DMS53 (cell line): ENCODE data around the gene PDE12.
"Not testable (repeated sequence)": the region's sequence is repeated elsewhere in the genome, so short reads cannot be mapped to it uniquely, and the experiment has no call there.

Source experiments
- DNase-seq: peaks from one replicate; lab custom pipeline; 2025; lab: John Stamatoyannopoulos, UW

Gene PDE12

GRCh38 chr3:57583544-57583943 is 27.5 kb downstream of the PDE12 start:
- DNase-seq, result no peak

DNA sequence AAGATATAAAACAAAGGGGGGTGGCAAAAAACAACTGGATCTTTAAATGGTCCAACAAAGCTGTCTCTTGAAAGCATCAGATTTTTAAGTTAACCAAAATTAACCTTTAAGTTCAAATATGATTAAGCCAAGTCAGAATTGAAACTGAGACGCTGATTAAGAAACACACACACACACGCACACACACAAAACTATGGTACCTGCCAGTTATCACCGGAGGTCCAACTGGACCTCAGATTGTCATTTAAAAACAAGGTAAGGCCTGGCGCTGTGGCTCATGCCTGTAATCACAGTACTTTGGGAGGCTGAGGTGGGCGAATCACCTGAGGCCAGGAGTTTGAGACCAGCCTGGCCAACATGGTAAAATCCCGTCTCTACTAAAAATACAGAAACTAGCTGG is 30.7 kb downstream of the PDE12 start:
- no peak for DNase-seq

GRCh38 chr3:57587905-57588304 is 31.8 kb downstream of the PDE12 start:
- DNase-seq, result no peak

- DNase-seq, result no peak
Observed at GRCh38 chr3:57592306-57592705, 36.2 kb downstream of the PDE12 start.

DNA sequence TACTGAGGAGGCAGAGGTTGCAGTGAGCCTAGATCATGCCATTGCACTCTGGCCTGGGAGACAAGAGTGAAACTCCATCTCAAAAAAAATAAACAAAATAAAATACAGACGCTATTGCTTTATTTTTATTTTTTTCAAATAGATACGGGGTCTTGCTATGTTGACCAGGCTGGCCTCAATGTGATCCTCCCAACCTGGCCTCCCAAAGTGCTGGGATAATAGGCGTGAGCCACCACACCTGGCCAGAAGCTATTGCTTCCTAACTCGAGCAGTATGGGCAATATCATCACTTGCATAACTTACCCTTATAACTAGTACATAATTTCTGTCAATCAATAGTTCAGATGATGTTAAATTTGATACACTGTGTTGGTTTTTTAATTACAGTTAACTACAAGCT is 38.1 kb downstream of the PDE12 start:
- no peak for DNase-seq

GRCh38 chr3:57594576-57594975 is 38.5 kb downstream of the PDE12 start:
- DNase-seq, result no peak

GRCh38 chr3:57596495-57597126 is 40.5 kb downstream of the PDE12 start:
- DNase-seq, result peak; percentile 59

DNA sequence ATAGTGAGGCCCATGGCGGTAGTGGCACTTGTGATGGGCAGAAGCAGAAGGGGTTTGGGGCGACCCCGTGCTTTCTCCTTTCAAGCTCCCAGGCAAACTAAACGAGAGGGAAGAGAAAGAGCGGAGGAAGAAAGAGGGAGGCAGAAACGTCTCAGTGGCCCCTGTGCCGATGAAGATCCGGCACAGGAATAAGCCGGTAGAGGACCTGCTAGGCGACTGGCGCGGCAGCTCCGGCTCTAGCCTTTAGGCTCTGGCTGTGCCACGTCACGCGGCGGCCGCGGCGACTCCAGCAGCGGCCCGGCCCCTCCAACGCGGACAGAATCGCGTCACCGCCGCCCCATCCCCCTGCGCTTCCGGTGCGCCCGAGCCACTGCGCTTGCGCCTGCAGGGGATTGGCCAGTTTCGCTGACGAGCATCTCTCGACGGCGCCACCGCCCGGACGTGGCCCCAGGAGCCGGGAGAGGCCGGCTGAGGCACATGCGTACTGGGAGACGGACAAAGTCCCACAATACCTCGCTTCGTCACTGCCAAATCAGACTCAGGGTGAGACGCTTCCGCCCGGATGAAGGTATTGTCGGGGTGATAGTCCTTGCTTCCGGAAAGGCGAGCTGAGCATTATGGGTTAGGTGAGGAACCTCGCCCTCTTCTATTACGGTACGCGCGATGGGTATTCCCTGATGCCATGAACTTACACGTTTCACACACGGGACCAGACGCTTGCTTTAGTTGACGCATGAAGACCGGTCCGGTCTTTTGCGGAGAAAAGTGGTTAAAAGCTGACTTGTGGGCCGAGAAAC is 41.3 kb downstream of the PDE12 start, which contains the start of gene ARF4:
ARF4 (minus strand) TSS at position 218 of the 797 bp plus-strand sequence; CDS start at position 14, 204 bp downstream.
- peak; percentile 95 for DNase-seq

DNA sequence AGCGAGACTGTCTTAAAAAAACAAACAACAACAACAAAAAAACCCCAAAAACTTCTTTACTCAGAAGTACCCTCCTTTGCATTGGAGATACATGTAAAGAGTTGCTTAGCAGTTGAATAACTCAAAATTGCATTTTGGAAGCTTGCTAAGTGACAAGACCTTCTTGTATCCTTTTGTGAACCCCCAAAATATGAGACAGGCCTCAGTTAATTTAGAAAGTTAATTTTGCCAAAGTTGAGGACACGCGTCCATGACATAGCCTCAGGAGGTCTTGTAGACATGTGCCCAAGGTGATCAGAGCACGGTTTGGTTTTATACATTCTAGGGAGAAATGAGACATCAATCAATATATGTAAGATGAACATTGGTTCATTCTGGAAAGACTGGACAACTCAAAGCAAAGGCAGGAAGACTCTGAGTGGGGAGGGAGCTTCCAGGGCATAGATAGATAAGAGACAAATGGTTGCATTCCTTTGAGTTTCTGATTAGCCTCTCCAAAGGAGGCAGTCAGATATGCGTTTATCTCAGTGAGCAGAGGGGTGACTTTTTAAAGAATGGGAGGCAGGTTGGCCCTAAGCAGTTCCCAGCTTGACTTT is 42.8 kb downstream of the PDE12 start:
- no peak for DNase-seq

- DNase-seq, result no peak
Observed at GRCh38 chr3:57600195-57600594, 44.1 kb downstream of the PDE12 start.

GRCh38 chr3:57604971-57605370 is 48.9 kb downstream of the PDE12 start:
- DNase-seq, result no peak

DNA sequence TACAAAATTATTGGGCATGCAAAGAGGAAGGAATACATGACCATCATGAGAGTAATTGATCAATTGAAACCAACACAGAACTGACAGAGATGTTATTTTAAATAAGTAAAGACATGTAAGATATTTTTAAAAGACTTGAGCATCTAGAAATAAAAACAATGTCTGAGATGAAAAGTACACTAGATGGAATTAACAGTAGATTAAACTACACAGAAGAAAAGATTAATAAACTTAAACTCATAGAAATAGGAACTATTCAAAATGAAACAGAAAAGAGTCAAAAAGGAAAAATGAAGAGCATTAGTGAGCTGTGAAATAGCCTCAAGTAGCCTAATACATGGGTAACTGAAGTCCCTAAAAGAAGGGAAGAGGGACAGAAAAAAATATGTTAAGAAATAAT is 49.6 kb downstream of the PDE12 start:
- no peak for DNase-seq

DNA sequence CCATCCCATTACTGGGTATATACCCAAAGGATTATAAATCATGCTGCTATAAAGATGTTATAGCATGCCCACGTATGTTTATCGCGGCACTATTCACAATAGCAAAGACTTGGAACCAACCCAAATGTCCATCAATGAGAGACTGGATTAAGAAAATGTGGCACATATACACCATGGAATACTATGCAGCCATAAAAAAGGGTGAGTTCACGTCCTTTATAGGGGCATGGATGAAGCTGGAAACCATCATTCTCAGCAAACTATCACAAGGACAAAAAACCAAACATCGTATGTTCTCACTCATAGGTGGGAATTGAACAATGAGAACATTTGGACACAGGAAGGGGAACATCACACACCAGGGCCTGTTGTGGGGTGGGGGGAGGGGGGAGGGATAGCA is 55.8 kb downstream of the PDE12 start:
- not testable (repeated sequence) for DNase-seq

DNA sequence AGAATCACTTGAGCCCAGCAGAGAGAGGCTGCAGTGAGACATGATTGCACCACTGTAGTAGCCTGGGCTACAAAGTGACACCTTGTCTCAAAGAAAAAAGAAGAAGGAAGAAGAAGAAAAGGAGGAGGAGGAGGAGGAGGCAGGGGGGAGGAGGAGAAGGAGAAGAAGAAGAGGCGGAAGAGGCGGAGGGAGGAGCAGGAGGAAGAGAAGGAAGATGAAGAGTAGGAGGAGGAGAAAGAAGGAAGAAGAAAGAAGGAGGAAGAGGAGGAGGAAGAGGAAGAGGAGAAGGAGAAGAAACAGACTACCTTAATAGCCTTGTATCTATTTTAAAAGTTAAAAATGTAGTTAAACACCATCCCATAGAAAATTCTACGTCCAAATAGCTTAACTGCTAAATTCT is 60.2 kb downstream of the PDE12 start:
- DNase-seq, result no peak
